Kidney (tissue), 14 donors: ENCODE measurements around the gene RNF212. TPM values are rescaled to one million over a fixed set of nuclear protein-coding genes. Genes with fewer than 3 reads are reported as not detected.
A peak's percentile ranks its signal among the peaks of the same experiment; 100 is the strongest.

Source experiments
- DNase-seq, 5 donors: peaks; one replicate each; pipeline ENCODE4 v3.0.0-alpha.2; 2013 to 2020
- FAIRE-seq: peaks from 2 replicates; lab custom pipeline; 2012; peaks lifted over from hg19 to GRCh38; lab: Jason Lieb, UNC
- H3K27ac ChIP-seq, 2 donors: one replicate each; pipeline ENCODE4 v1.7.0; 2013; ENCODE audit warnings: low read depth in 2 of 2, low read length in 2 of 2, inconsistent platforms in 1 of 2
- H3K27me3 ChIP-seq: one replicate; pipeline ENCODE4 v1.7.1; 2013; ENCODE audit warnings: low read length, inconsistent platforms; ENCODE audit not compliant: control insufficient read depth, insufficient read depth
- H3K36me3 ChIP-seq, 3 donors: one replicate each; pipeline versions ENCODE4 v1.7.0 to v1.7.1; 2013; ENCODE audit warnings: low read length in 3 of 3, control low read depth in 1 of 3, inconsistent platforms in 1 of 3; ENCODE audit not compliant: insufficient read depth in 3 of 3, control insufficient read depth in 2 of 3
- H3K4me1 ChIP-seq, 3 donors: one replicate each; pipeline versions ENCODE4 v1.7.0 to v1.7.1; 2013; ENCODE audit warnings: low read length in 3 of 3, inconsistent platforms in 1 of 3, low read depth in 1 of 3; ENCODE audit not compliant: control insufficient read depth in 2 of 3, insufficient read depth in 2 of 3
- H3K4me3 ChIP-seq, 3 donors: one replicate each; pipeline versions ENCODE4 v1.7.0 to v1.8.1; 2013; ENCODE audit warnings: low read length in 3 of 3, control low read depth in 1 of 3, inconsistent platforms in 1 of 3
- H3K9ac ChIP-seq, 3 donors: one replicate each; pipeline versions ENCODE4 v1.7.0 to v1.7.1; 2013; ENCODE audit warnings: low read length in 3 of 3, control low read depth in 1 of 3, inconsistent platforms in 1 of 3
- H3K9me3 ChIP-seq, 3 donors: one replicate each; pipeline versions ENCODE4 v1.7.0 to v1.7.1; 2013; ENCODE audit warnings: low read length in 3 of 3, control low read depth in 1 of 3, inconsistent platforms in 1 of 3; ENCODE audit not compliant: control insufficient read depth in 2 of 3, insufficient read depth in 1 of 3
- intact Hi-C: fragments of 100-400 bp; cut with DNase I; formaldehyde crosslinking; loops from one replicate; pipeline ENCODE4 v1.11.1; 2022
- polyA plus RNA-seq: library from polyadenylated mRNA; stranded (reverse); fragments of 350-450 nt; fragmentation: Illumina TruSeq; extraction: RNeasy Lipid Tissue Mini Kit (QIAGEN cat#74804); gene quantifications from one replicate; pipeline ENCODE4 v1.2.3, GENCODE V29; 2014; ENCODE audit warnings: low read depth, low replicate concordance; ENCODE audit not compliant: insufficient read depth
- total RNA-seq: library from RNA; stranded (reverse); fragmentation: NEBNext Ultra II Directional; extraction: Animal tissue kit (Norgen Biotek cat#: 25700); gene quantifications from one replicate; pipeline ENCODE4 v1.2.1, GENCODE V29; 2021
- TF ChIP-seq, protein P1 (sequence below): IDR thresholded peaks from 3 replicates; pipeline ENCODE4 v1.5.1; 2012; ENCODE audit warnings: mild to moderate bottlenecking, moderate library complexity, borderline replicate concordance; ENCODE audit not compliant: insufficient read depth; ENCODE audit errors: extremely low read depth
- donor health status: control.
- donor health status: control.
- donor health status: control.
- donor health status: control.
- donor health status: control.
- donor health status: DM: yes; HTN: yes; CAD: no.
- donor health status: Normal renal cell carcinoma (clear cell type).

Gene RNF212
- total and polyA plus RNA-seq, 2 donors from 2014 or later, result 5.3 to 20.8 TPM

DNA sequence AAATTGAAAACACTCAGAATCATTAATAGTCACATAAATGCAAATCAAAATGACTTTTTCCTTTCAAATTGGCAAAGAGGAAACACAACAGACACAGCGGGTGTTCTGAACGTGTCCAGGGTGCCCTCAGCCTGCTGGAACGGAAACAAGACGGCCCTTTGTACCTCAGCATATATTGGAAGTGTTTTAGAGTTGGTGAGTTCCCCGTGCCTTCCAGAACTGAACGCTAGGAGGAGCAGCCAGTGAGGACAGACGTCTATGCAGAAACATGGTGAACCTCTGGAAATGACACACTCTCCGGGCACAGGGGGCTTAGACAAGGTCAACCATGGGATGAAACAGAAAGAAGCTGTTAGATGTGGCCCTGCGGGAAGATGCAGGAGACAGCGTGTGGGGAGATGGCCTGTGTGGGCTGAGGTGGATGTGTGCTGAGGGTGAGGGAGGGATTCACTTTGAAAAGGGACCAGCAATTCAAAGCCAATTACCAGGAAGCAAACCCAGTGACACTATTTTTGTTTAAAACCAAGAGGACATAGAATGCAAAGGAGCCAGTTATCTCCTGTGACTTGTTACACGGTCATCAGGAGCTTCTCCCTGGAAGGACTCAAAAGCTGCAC lies 40.4 kb downstream of the RNF212 start:
- no peaks in the 10 kb centered on the region for H3K9me3 ChIP-seq
- peak in 3 of 5 donors; percentile 68 to 83 (median 74) for DNase-seq
- H3K27me3 ChIP-seq, result no peaks in the 10 kb centered on the region
- peaks cover 0 to 7% (median 0%) of the 10 kb centered on the region in 3 donors for H3K4me1 ChIP-seq
- H3K36me3 ChIP-seq, result no peaks in the 10 kb centered on the region
- H3K9ac ChIP-seq, result no peak overlapping the region
- TF ChIP-seq, protein P1, sequence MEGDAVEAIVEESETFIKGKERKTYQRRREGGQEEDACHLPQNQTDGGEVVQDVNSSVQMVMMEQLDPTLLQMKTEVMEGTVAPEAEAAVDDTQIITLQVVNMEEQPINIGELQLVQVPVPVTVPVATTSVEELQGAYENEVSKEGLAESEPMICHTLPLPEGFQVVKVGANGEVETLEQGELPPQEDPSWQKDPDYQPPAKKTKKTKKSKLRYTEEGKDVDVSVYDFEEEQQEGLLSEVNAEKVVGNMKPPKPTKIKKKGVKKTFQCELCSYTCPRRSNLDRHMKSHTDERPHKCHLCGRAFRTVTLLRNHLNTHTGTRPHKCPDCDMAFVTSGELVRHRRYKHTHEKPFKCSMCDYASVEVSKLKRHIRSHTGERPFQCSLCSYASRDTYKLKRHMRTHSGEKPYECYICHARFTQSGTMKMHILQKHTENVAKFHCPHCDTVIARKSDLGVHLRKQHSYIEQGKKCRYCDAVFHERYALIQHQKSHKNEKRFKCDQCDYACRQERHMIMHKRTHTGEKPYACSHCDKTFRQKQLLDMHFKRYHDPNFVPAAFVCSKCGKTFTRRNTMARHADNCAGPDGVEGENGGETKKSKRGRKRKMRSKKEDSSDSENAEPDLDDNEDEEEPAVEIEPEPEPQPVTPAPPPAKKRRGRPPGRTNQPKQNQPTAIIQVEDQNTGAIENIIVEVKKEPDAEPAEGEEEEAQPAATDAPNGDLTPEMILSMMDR, result peak; percentile 74
- H3K4me3 ChIP-seq, result no peak overlapping the region
- H3K27ac ChIP-seq, result no peak overlapping the region
- FAIRE-seq, result no peak
- intact Hi-C loops, result no loop called here

DNA sequence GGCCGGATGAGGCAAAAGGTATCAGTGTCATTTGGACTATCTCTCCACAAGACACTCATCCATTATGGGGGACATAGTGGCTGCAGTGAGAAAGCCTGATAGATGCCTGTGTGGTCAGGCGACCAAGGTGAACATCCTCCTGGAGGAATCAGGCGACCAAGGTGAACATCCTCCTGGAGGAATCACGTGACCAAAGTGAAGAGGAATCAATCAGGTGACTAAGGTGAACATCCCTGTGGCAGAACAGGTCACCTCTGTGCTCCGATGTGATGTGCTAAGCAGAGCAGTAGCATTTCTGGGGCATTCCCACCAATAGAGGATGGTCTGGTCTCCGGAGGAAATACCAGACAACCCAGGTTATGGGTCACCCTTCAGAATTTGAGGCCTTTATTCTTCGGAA lies 44.0 kb downstream of the RNF212 start:
- Histone ChIP-seq H3K27me3 (peaks cover 2% of the 10 kb centered on the region), H3K4me1 (peaks cover 0 to 5% (median 0%) of the 10 kb centered on the region in 3 donors), H3K9me3 (no peaks in the 10 kb centered on the region), H3K36me3 (no peaks in the 10 kb centered on the region), H3K9ac (no peak overlapping the region), H3K27ac (no peak overlapping the region), H3K4me3 (no peak overlapping the region)
- TF ChIP-seq, protein P1, result no peak
- FAIRE-seq, result no peak
- intact Hi-C loops, result no loop called here
- DNase-seq, result no peak

DNA sequence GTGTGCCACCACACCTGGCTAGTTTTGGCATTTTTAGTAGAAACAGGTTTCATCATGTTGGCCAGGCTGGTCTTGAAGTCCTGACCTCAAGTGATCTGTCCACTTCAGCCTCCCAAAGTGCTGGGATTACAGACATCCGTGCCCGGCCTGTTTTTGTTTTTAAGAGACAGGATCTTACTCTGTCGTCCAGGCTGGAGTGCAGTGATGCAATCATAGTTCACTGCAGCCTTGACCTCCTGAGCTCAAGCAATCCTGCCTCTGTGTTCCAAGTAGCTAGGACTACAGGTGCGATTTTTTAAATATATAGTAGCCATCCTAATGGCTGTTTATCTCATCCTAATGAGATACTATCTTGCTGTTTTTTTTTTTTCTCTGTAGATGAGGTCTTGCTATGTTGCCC lies 47.6 kb downstream of the RNF212 start:
- DNase-seq, result no peak
- TF ChIP-seq, protein P1, result no peak
- H3K27ac ChIP-seq, result no peak overlapping the region

More for the DNA sequence above, 47.6 kb downstream of the RNF212 start:
- intact Hi-C loops, result no loop called here
- Histone ChIP-seq H3K27me3 (peaks cover 2% of the 10 kb centered on the region), H3K4me1 (no peaks in the 10 kb centered on the region), H3K9me3 (no peaks in the 10 kb centered on the region), H3K36me3 (no peaks in the 10 kb centered on the region), H3K9ac (no peak overlapping the region), H3K4me3 (no peak overlapping the region)
- no peak for FAIRE-seq
